ENCODE results near the gene RAB1A.
"Not testable (repeated sequence)": the region's sequence is repeated elsewhere in the genome, so short reads cannot be mapped to it uniquely, and the experiment has no call there.

The RAB1A gene

GRCh38 chr2:65172994-65173790 lies 43.3 kb upstream of the RAB1A start:
- Histone ChIP-seq H3K27me3 (ENCODE audit: low read depth, low read length) (peaks cover 4% of the 10 kb centered on the region; the same call in 1 of the 2 replicates), H3K27ac (ENCODE audit: low read length) (no peak overlapping the region), H3K4me3 (ENCODE audit: low read length) (no peak overlapping the region), H4K20me1 (ENCODE audit: insufficient read depth, low read length) (no peaks in the 10 kb centered on the region), H3K9ac (ENCODE audit: low read length) (no peak overlapping the region), H3K4me2 (ENCODE audit: low read length) (no peak overlapping the region), H3K4me1 (ENCODE audit: low read length) (peaks cover 20% of the 10 kb centered on the region), H3K9me3 (ENCODE audit: insufficient read depth, low read length) (no peaks in the 10 kb centered on the region), H2AFZ (ENCODE audit: low read depth, low read length) (no peak overlapping the region), H3K36me3 (replicated peaks; ENCODE audit: low read depth, low read length) (no peaks in the 10 kb centered on the region), H3K79me2 (ENCODE audit: low read length) (no peaks in the 10 kb centered on the region)
- TF ChIP-seq EZH2phosphoT487 (IDR thresholded peaks at IDR 0.05; ENCODE audit: low read depth), result no peak
- TF ChIP-seq CTCF (IDR thresholded peaks at IDR 0.05; ENCODE audit: low read depth, low read length), result no peak

GRCh38 chr2:65170611-65171477 lies 40.9 kb upstream of the RAB1A start:
- H3K4me3 ChIP-seq (ENCODE audit: low read length); H3K27ac ChIP-seq (ENCODE audit: low read length); H3K4me1 ChIP-seq (ENCODE audit: low read length); H3K27me3 ChIP-seq (ENCODE audit: low read depth, low read length); H3K4me2 ChIP-seq (ENCODE audit: low read length); H3K9ac ChIP-seq (ENCODE audit: low read length); H3K36me3 ChIP-seq (replicated peaks; ENCODE audit: low read depth, low read length); H3K9me3 ChIP-seq (ENCODE audit: insufficient read depth, low read length); H3K79me2 ChIP-seq (ENCODE audit: low read length); H2AFZ ChIP-seq (ENCODE audit: low read depth, low read length); H4K20me1 ChIP-seq (ENCODE audit: insufficient read depth, low read length): not testable (repeated sequence)

GRCh38 chr2:65169760-65170136 lies 39.8 kb upstream of the RAB1A start:
- no peak overlapping the region for H3K4me3 ChIP-seq (ENCODE audit: low read length)
- no peak overlapping the region for H3K27ac ChIP-seq (ENCODE audit: low read length)
- 0 out of 2 replicates have a peak, but pooled peaks cover 8% of the 10 kb centered on the region for H3K4me1 ChIP-seq (ENCODE audit: low read length)
- TF ChIP-seq CTCF (IDR thresholded peaks at IDR 0.05; ENCODE audit: low read depth, low read length) (no peak), EZH2phosphoT487 (IDR thresholded peaks at IDR 0.05; ENCODE audit: low read depth) (no peak)
- H3K79me2 ChIP-seq (ENCODE audit: low read length), result no peaks in the 10 kb centered on the region
- H3K36me3 ChIP-seq (replicated peaks; ENCODE audit: low read depth, low read length), result no peaks in the 10 kb centered on the region
- H4K20me1 ChIP-seq (ENCODE audit: insufficient read depth, low read length), result no peaks in the 10 kb centered on the region
- H3K4me2 ChIP-seq (ENCODE audit: low read length), result no peak overlapping the region
- H3K9me3 ChIP-seq (ENCODE audit: insufficient read depth, low read length), result no peaks in the 10 kb centered on the region
- H2AFZ ChIP-seq (ENCODE audit: low read depth, low read length), result no peak overlapping the region
- peaks cover 4% of the 10 kb centered on the region; the same call in 1 of the 2 replicates for H3K27me3 ChIP-seq (ENCODE audit: low read depth, low read length)
- no peak overlapping the region for H3K9ac ChIP-seq (ENCODE audit: low read length)

- Histone ChIP-seq H3K79me2 (ENCODE audit: low read length) (no peaks in the 10 kb centered on the region), H3K27me3 (ENCODE audit: low read depth, low read length) (peaks cover 4% of the 10 kb centered on the region; the same call in 1 of the 2 replicates), H3K4me3 (ENCODE audit: low read length) (no peak overlapping the region), H4K20me1 (ENCODE audit: insufficient read depth, low read length) (no peaks in the 10 kb centered on the region), H3K9me3 (ENCODE audit: insufficient read depth, low read length) (no peaks in the 10 kb centered on the region), H2AFZ (ENCODE audit: low read depth, low read length) (no peak overlapping the region), H3K36me3 (replicated peaks; ENCODE audit: low read depth, low read length) (no peaks in the 10 kb centered on the region), H3K9ac (ENCODE audit: low read length) (no peak overlapping the region), H3K27ac (ENCODE audit: low read length) (no peak overlapping the region), H3K4me2 (ENCODE audit: low read length) (no peak overlapping the region), H3K4me1 (ENCODE audit: low read length) (peaks cover 14% of the 10 kb centered on the region)
- no peak for TF ChIP-seq EZH2phosphoT487 (IDR thresholded peaks at IDR 0.05; ENCODE audit: low read depth)
- no peak for TF ChIP-seq CTCF (IDR thresholded peaks at IDR 0.05; ENCODE audit: low read depth, low read length)
Observed at GRCh38 chr2:65165558-65165957, 35.7 kb upstream of the RAB1A start.
